Panc1 (cell line): ENCODE measurements around the gene B3GLCT.

Experiments
- POLR2AphosphoS5 ChIP-seq: IDR thresholded peaks from 2 replicates; pipeline ENCODE4 v1.6.1; 2012; ENCODE audit warnings: mild to moderate bottlenecking, low read depth, low read length, moderate library complexity
- TF ChIP-seq, protein P1 (sequence below): fragments of 450-650 bp; IDR thresholded peaks from 2 replicates; pipeline ENCODE4 v1.5.1; 2017; ENCODE audit warnings: mild to moderate bottlenecking

DNA sequence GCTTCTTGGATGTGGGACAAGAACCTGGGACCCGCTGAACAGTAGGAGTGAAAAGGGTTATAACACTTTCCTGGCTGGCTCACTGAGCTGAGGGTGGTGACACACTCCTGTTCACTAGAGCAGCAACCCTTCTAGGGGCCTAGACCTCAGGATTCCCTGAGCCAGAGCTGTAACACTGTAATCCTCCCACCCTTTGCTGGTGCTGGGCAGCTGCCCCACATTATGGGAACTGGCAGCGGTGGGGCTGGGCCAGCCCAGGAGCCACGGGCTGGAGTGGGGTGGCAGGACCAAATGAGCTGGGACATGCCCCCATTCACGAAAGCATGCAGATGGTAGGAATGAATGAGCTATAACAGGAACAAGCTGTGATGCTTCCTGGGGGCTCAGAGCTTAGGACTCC lies 110.6 kb downstream of the B3GLCT start:
- TF ChIP-seq, protein P1, sequence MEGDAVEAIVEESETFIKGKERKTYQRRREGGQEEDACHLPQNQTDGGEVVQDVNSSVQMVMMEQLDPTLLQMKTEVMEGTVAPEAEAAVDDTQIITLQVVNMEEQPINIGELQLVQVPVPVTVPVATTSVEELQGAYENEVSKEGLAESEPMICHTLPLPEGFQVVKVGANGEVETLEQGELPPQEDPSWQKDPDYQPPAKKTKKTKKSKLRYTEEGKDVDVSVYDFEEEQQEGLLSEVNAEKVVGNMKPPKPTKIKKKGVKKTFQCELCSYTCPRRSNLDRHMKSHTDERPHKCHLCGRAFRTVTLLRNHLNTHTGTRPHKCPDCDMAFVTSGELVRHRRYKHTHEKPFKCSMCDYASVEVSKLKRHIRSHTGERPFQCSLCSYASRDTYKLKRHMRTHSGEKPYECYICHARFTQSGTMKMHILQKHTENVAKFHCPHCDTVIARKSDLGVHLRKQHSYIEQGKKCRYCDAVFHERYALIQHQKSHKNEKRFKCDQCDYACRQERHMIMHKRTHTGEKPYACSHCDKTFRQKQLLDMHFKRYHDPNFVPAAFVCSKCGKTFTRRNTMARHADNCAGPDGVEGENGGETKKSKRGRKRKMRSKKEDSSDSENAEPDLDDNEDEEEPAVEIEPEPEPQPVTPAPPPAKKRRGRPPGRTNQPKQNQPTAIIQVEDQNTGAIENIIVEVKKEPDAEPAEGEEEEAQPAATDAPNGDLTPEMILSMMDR: no peak
- no peak for TF ChIP-seq POLR2AphosphoS5
